ENCODE data around the gene TMEM143.
A peak's percentile ranks its signal among the peaks of the same experiment; 100 is the strongest.
"Not testable (repeated sequence)": the region's sequence is repeated elsewhere in the genome, so short reads cannot be mapped to it uniquely, and the experiment has no call there.

Gene TMEM143

GRCh38 chr19:48292798-48293197, 70.9 kb downstream of the TMEM143 start:
- no peak overlapping the region for H3K9ac ChIP-seq (ENCODE audit: low read depth in 1 of 2, low read length in 2 of 2)
- H3K4me3 ChIP-seq (ENCODE audit: low read length in 2 of 2), result no peak overlapping the region
- no peak overlapping the region for H3K27ac ChIP-seq (ENCODE audit: low read depth in 2 of 2, low read length in 2 of 2)
- H3K27me3 ChIP-seq (ENCODE audit: control insufficient read depth in 2 of 2, insufficient read depth in 2 of 2, low read length in 2 of 2), result peaks cover 0 to 5% of the 10 kb centered on the region in 2 donors
- H3K9me3 ChIP-seq (ENCODE audit: control insufficient read depth in 2 of 2, low read length in 2 of 2), result no peaks in the 10 kb centered on the region
- peaks cover 5% of the 10 kb centered on the region in 2 donors for H3K4me1 ChIP-seq (ENCODE audit: control insufficient read depth in 2 of 2, insufficient read depth in 2 of 2, low read length in 2 of 2)
- no peaks in the 10 kb centered on the region for H3K36me3 ChIP-seq (ENCODE audit: control insufficient read depth in 2 of 2, insufficient read depth in 2 of 2, low read length in 2 of 2)

- H3K9me3 ChIP-seq (ENCODE audit: control insufficient read depth in 2 of 2, low read length in 2 of 2); H3K4me1 ChIP-seq (ENCODE audit: control insufficient read depth in 2 of 2, insufficient read depth in 2 of 2, low read length in 2 of 2); H3K27me3 ChIP-seq (ENCODE audit: control insufficient read depth in 2 of 2, insufficient read depth in 2 of 2, low read length in 2 of 2); H3K27ac ChIP-seq (ENCODE audit: low read depth in 2 of 2, low read length in 2 of 2); H3K9ac ChIP-seq (ENCODE audit: low read depth in 1 of 2, low read length in 2 of 2); H3K36me3 ChIP-seq (ENCODE audit: control insufficient read depth in 2 of 2, insufficient read depth in 2 of 2, low read length in 2 of 2): not testable (repeated sequence)
- H3K4me3 ChIP-seq (ENCODE audit: low read length in 2 of 2), result peak overlapping the region in 1 of 2 donors; percentile 72
Observed at GRCh38 chr19:48291489-48291815, 72.3 kb downstream of the TMEM143 start.

GRCh38 chr19:48290771-48291488, 72.8 kb downstream of the TMEM143 start:
- Histone ChIP-seq H3K4me3 (ENCODE audit: low read length in 2 of 2) (peak overlapping the region; percentile 62 to 72), H3K27ac (ENCODE audit: low read depth in 2 of 2, low read length in 2 of 2) (no peak overlapping the region), H3K9me3 (ENCODE audit: control insufficient read depth in 2 of 2, low read length in 2 of 2) (no peaks in the 10 kb centered on the region), H3K9ac (ENCODE audit: low read depth in 1 of 2, low read length in 2 of 2) (peak overlapping the region; percentile 38 to 58), H3K27me3 (ENCODE audit: control insufficient read depth in 2 of 2, insufficient read depth in 2 of 2, low read length in 2 of 2) (peaks cover 0 to 5% of the 10 kb centered on the region in 2 donors), H3K4me1 (ENCODE audit: control insufficient read depth in 2 of 2, insufficient read depth in 2 of 2, low read length in 2 of 2) (peaks cover 5% of the 10 kb centered on the region in 2 donors), H3K36me3 (ENCODE audit: control insufficient read depth in 2 of 2, insufficient read depth in 2 of 2, low read length in 2 of 2) (peaks cover 0 to 2% of the 10 kb centered on the region in 2 donors)

- Histone ChIP-seq H3K9me3 (ENCODE audit: control insufficient read depth in 2 of 2, low read length in 2 of 2) (no peaks in the 10 kb centered on the region), H3K4me1 (ENCODE audit: control insufficient read depth in 2 of 2, insufficient read depth in 2 of 2, low read length in 2 of 2) (peaks cover 5% of the 10 kb centered on the region in 2 donors), H3K4me3 (ENCODE audit: low read length in 2 of 2) (no peak overlapping the region), H3K9ac (ENCODE audit: low read depth in 1 of 2, low read length in 2 of 2) (no peak overlapping the region), H3K36me3 (ENCODE audit: control insufficient read depth in 2 of 2, insufficient read depth in 2 of 2, low read length in 2 of 2) (peaks cover 0 to 3% of the 10 kb centered on the region in 2 donors), H3K27me3 (ENCODE audit: control insufficient read depth in 2 of 2, insufficient read depth in 2 of 2, low read length in 2 of 2) (peaks cover 0 to 5% of the 10 kb centered on the region in 2 donors), H3K27ac (ENCODE audit: low read depth in 2 of 2, low read length in 2 of 2) (no peak overlapping the region)
Observed at GRCh38 chr19:48290401-48290770, 73.4 kb downstream of the TMEM143 start.

GRCh38 chr19:48287748-48288147, 76.0 kb downstream of the TMEM143 start:
- Histone ChIP-seq H3K27me3 (ENCODE audit: control insufficient read depth in 2 of 2, insufficient read depth in 2 of 2, low read length in 2 of 2) (peaks cover 0 to 5% of the 10 kb centered on the region in 2 donors), H3K36me3 (ENCODE audit: control insufficient read depth in 2 of 2, insufficient read depth in 2 of 2, low read length in 2 of 2) (peaks cover 0 to 7% of the 10 kb centered on the region in 2 donors), H3K27ac (ENCODE audit: low read depth in 2 of 2, low read length in 2 of 2) (no peak overlapping the region), H3K4me3 (ENCODE audit: low read length in 2 of 2) (no peak overlapping the region), H3K9ac (ENCODE audit: low read depth in 1 of 2, low read length in 2 of 2) (no peak overlapping the region), H3K4me1 (ENCODE audit: control insufficient read depth in 2 of 2, insufficient read depth in 2 of 2, low read length in 2 of 2) (peaks cover 5% of the 10 kb centered on the region in 2 donors), H3K9me3 (ENCODE audit: control insufficient read depth in 2 of 2, low read length in 2 of 2) (peaks cover 0 to 3% of the 10 kb centered on the region in 2 donors)

- Histone ChIP-seq H3K9ac (ENCODE audit: low read depth in 1 of 2, low read length in 2 of 2) (no peak overlapping the region), H3K27me3 (ENCODE audit: control insufficient read depth in 2 of 2, insufficient read depth in 2 of 2, low read length in 2 of 2) (no peaks in the 10 kb centered on the region), H3K9me3 (ENCODE audit: control insufficient read depth in 2 of 2, low read length in 2 of 2) (peaks cover 0 to 3% of the 10 kb centered on the region in 2 donors), H3K4me3 (ENCODE audit: low read length in 2 of 2) (no peak overlapping the region), H3K4me1 (ENCODE audit: control insufficient read depth in 2 of 2, insufficient read depth in 2 of 2, low read length in 2 of 2) (no peaks in the 10 kb centered on the region), H3K36me3 (ENCODE audit: control insufficient read depth in 2 of 2, insufficient read depth in 2 of 2, low read length in 2 of 2) (peaks cover 0 to 7% of the 10 kb centered on the region in 2 donors), H3K27ac (ENCODE audit: low read depth in 2 of 2, low read length in 2 of 2) (no peak overlapping the region)
Observed at GRCh38 chr19:48284896-48285295, 78.8 kb downstream of the TMEM143 start.

GRCh38 chr19:48283908-48284307, 79.8 kb downstream of the TMEM143 start:
- H3K4me1 ChIP-seq (ENCODE audit: control insufficient read depth in 2 of 2, insufficient read depth in 2 of 2, low read length in 2 of 2), result no peaks in the 10 kb centered on the region
- peaks cover 0 to 7% of the 10 kb centered on the region in 2 donors for H3K36me3 ChIP-seq (ENCODE audit: control insufficient read depth in 2 of 2, insufficient read depth in 2 of 2, low read length in 2 of 2)
- H3K9me3 ChIP-seq (ENCODE audit: control insufficient read depth in 2 of 2, low read length in 2 of 2), result peaks cover 0 to 3% of the 10 kb centered on the region in 2 donors
- no peak overlapping the region for H3K4me3 ChIP-seq (ENCODE audit: low read length in 2 of 2)
- no peak overlapping the region for H3K27ac ChIP-seq (ENCODE audit: low read depth in 2 of 2, low read length in 2 of 2)
- no peak overlapping the region for H3K9ac ChIP-seq (ENCODE audit: low read depth in 1 of 2, low read length in 2 of 2)
- H3K27me3 ChIP-seq (ENCODE audit: control insufficient read depth in 2 of 2, insufficient read depth in 2 of 2, low read length in 2 of 2), result no peaks in the 10 kb centered on the region

Data from mucosa of rectum (tissue), 2 donors.